HCEC 1CT (cell line): ENCODE results near the gene MIEF1.
A peak's percentile ranks its signal among the peaks of the same experiment; 100 is the strongest.
"Not testable (repeated sequence)": the region's sequence is repeated elsewhere in the genome, so short reads cannot be mapped to it uniquely, and the experiment has no call there.

ENCODE experiments used
- DNase-seq: peaks from one replicate; pipeline ENCODE4 v3.0.0-alpha.2; 2017

The MIEF1 gene

GRCh38 chr22:39490966-39491680 is 11.0 kb upstream of the MIEF1 start:
- no peak for DNase-seq

- DNase-seq, result no peak
Observed at GRCh38 chr22:39491696-39492095, 10.4 kb upstream of the MIEF1 start.

GRCh38 chr22:39492186-39492585 is 9.9 kb upstream of the MIEF1 start:
- DNase-seq, result no peak

- peak; percentile 92 for DNase-seq
Observed at GRCh38 chr22:39493759-39494158, 8.3 kb upstream of the MIEF1 start.

GRCh38 chr22:39494471-39495120 is 7.5 kb upstream of the MIEF1 start:
- peak; percentile 49 for DNase-seq

GRCh38 chr22:39496131-39496838 is 5.8 kb upstream of the MIEF1 start:
- DNase-seq, result peak; percentile 66

- no peak for DNase-seq
Observed at GRCh38 chr22:39497429-39497828, 4.7 kb upstream of the MIEF1 start.

GRCh38 chr22:39498368-39498767 is 3.7 kb upstream of the MIEF1 start:
- DNase-seq, result no peak

- DNase-seq, result no peak
Observed at GRCh38 chr22:39498802-39499201, 3.3 kb upstream of the MIEF1 start.

- DNase-seq, result no peak
Observed at GRCh38 chr22:39500101-39500500, 2.0 kb upstream of the MIEF1 start.

GRCh38 chr22:39501644-39502108 is 414 bp upstream of the MIEF1 start:
- DNase-seq, result no peak

- DNase-seq, result no peak
Observed at GRCh38 chr22:39502789-39503409, 809 bp downstream of the MIEF1 start.

- DNase-seq, result no peak
Observed at GRCh38 chr22:39503630-39504029, 1.5 kb downstream of the MIEF1 start.

GRCh38 chr22:39504071-39504470 is 2.0 kb downstream of the MIEF1 start:
- no peak for DNase-seq

- not testable (repeated sequence) for DNase-seq
Observed at GRCh38 chr22:39507021-39507420, 4.9 kb downstream of the MIEF1 start.

- no peak for DNase-seq
Observed at GRCh38 chr22:39508393-39508792, 6.3 kb downstream of the MIEF1 start.

GRCh38 chr22:39510529-39511149 is 8.5 kb downstream of the MIEF1 start:
- DNase-seq, result no peak

GRCh38 chr22:39511226-39511625 is 9.1 kb downstream of the MIEF1 start:
- no peak for DNase-seq

GRCh38 chr22:39512026-39512425 is 9.9 kb downstream of the MIEF1 start:
- DNase-seq, result no peak

- DNase-seq, result no peak
Observed at GRCh38 chr22:39513791-39514190, 11.7 kb downstream of the MIEF1 start.

- DNase-seq, result peak; percentile 36
Observed at GRCh38 chr22:39514373-39514973, 12.4 kb downstream of the MIEF1 start.

GRCh38 chr22:39515266-39516050 is 13.4 kb downstream of the MIEF1 start:
- no peak for DNase-seq
